ENCODE results near the gene GBP4.

The GBP4 gene

GRCh38 chr1:89201106-89201794, 2.5 kb upstream of the GBP4 start:
- TF ChIP-seq CTCF (IDR thresholded peaks at IDR 0.05) = no peak

GRCh38 chr1:89200663-89201062, 1.9 kb upstream of the GBP4 start:
- TF ChIP-seq CTCF (IDR thresholded peaks at IDR 0.05) = no peak

GRCh38 chr1:89199525-89200031, 836 bp upstream of the GBP4 start:
- TF ChIP-seq CTCF (IDR thresholded peaks at IDR 0.05) = no peak

- TF ChIP-seq CTCF (IDR thresholded peaks at IDR 0.05) = no peak
Observed at GRCh38 chr1:89198081-89198480, 661 bp downstream of the GBP4 start.

GRCh38 chr1:89195476-89195875, 3.3 kb downstream of the GBP4 start:
- TF ChIP-seq CTCF (IDR thresholded peaks at IDR 0.05) = no peak

GRCh38 chr1:89191314-89191713, 7.4 kb downstream of the GBP4 start:
- TF ChIP-seq CTCF (IDR thresholded peaks at IDR 0.05) = no peak

GRCh38 chr1:89190017-89190416, 8.7 kb downstream of the GBP4 start:
- TF ChIP-seq CTCF (IDR thresholded peaks at IDR 0.05) = no peak

GRCh38 chr1:89179343-89179742, 19.4 kb downstream of the GBP4 start:
- no peak for TF ChIP-seq CTCF (IDR thresholded peaks at IDR 0.05)
